CD4-positive, alpha-beta T cell (primary cell): ENCODE results near the gene CD40LG. TPM values are rescaled to one million over a fixed set of nuclear protein-coding genes. Genes with fewer than 3 reads are reported as not detected.

Experiments
- ATAC-seq: fragments of 200-7000 bp; cut with Tn5 transposase; one replicate; pipeline ENCODE4 v1.10.0; 2022; ENCODE audit warnings: mild to moderate bottlenecking; ENCODE audit not compliant: poor library complexity
- CTCF ChIA-PET: fragments of 350-600 bp; sonication (Branson Sonifier 250); formaldehyde crosslinking; loops from one replicate; lab custom pipeline; 2021; ENCODE audit warnings: antibody characterized with exemption, inconsistent platforms; lab: Charles Lee
- POLR2A ChIA-PET: fragments of 350-600 bp; sonication (Branson Sonifier 250); formaldehyde crosslinking; loops from one replicate; lab custom pipeline; 2021; ENCODE audit warnings: antibody characterized with exemption, inconsistent platforms; lab: Charles Lee
- DNase-seq, 14 experiments: peaks; one replicate each; pipeline ENCODE4 v3.0.0-alpha.2; 2013 to 2020; ENCODE audit warnings: mixed read lengths in 2 of 14
- H3K27ac ChIP-seq, 2 donors: one replicate each; pipeline versions ENCODE4 v1.5.1 to v1.7.0; 2013; ENCODE audit warnings: low read length in 2 of 2, low read depth in 1 of 2, mild to moderate bottlenecking in 1 of 2
- H3K27me3 ChIP-seq, 2 experiments: 1 replicate in 1 of 2; 2 replicates in 1 of 2; pipeline versions ENCODE4 v1.6.1 to v1.7.0; 2013; ENCODE audit warnings: low read length in 2 of 2, control low read depth in 1 of 2, mild to moderate bottlenecking in 1 of 2, moderate library complexity in 1 of 2; ENCODE audit not compliant: insufficient read depth in 2 of 2, control insufficient read depth in 1 of 2
- H3K36me3 ChIP-seq: one replicate; pipeline ENCODE4 v1.6.1; 2013; ENCODE audit warnings: low read length, control low read depth; ENCODE audit not compliant: insufficient read depth
- H3K4me1 ChIP-seq: one replicate; pipeline ENCODE4 v1.6.1; 2013; ENCODE audit warnings: low read length, control low read depth; ENCODE audit not compliant: insufficient read depth
- H3K4me3 ChIP-seq: one replicate; pipeline ENCODE4 v1.5.1; 2013; ENCODE audit warnings: mild to moderate bottlenecking, low read length, moderate library complexity
- H3K9me3 ChIP-seq, 2 experiments: 1 replicate in 1 of 2; 2 replicates in 1 of 2; pipeline versions ENCODE4 v1.6.1 to v1.7.0; 2013; ENCODE audit warnings: low read length in 2 of 2, mild to moderate bottlenecking in 2 of 2, control low read depth in 1 of 2, moderate library complexity in 1 of 2; ENCODE audit not compliant: control insufficient read depth in 1 of 2, insufficient read depth in 1 of 2
- H3K27ac Mint-ChIP-seq: one replicate; pipeline ENCODE4 v1.8.0; 2020; ENCODE audit warnings: mixed read lengths
- H3K27me3 Mint-ChIP-seq: one replicate; pipeline ENCODE4 v1.8.0; 2021; ENCODE audit warnings: mixed read lengths
- H3K36me3 Mint-ChIP-seq: one replicate; pipeline ENCODE4 v1.8.0; 2021; ENCODE audit warnings: low read depth, mixed read lengths
- H3K4me1 Mint-ChIP-seq: one replicate; pipeline ENCODE4 v1.8.0; 2021; ENCODE audit warnings: low read depth, mixed read lengths
- H3K4me3 Mint-ChIP-seq: one replicate; pipeline ENCODE4 v1.8.0; 2020; ENCODE audit warnings: mild to moderate bottlenecking, mixed read lengths
- H3K9me3 Mint-ChIP-seq: one replicate; pipeline ENCODE4 v1.8.0; 2020; ENCODE audit warnings: mixed read lengths
- intact Hi-C, 2 experiments: fragments of 100-400 bp; cut with DNase I in 1 of 2; cut with micrococcal nuclease in 1 of 2; formaldehyde crosslinking; loops; one replicate each; pipeline versions ENCODE4 v1.15.1 to v1.9.0; 2023 to 2025; cut with DNase I, micrococcal nuclease
- total RNA-seq, 174 experiments: library from RNA in 2 of 174; stranded (reverse) in 2 of 174; gene quantifications; one replicate each; pipeline ENCODE4 v1.2.3 and lab custom pipeline; 2021 to 2026
- TF ChIP-seq, protein P1 (sequence below): fragments of 200-600 bp; IDR thresholded peaks from one replicate; pipeline ENCODE4 v1.8.0; 2022; ENCODE audit warnings: antibody characterized with exemption, mild to moderate bottlenecking

CD40LG gene
- total RNA-seq, 2 experiments from 2014 or later: 44.7 to 47.6 TPM

DNA sequence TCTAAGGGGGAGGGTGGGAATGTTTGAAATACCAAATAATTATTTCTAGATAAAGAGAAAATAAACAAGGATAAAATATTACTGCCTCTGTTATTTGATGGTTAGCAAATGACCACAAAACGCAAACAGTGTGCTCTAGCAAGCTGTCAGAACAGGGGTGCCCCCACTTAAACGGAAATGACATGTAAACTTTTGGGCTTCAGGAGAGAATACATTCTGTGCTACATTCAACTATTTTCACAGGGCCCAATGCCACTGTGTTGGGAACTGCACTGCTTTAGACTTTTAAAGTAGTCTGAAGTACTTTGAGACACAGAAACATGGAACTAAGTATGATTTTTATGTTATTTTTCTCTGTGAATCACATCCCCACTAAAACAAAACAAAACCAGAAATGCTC, 14.1 kb downstream of the CD40LG start:
- Histone ChIP-seq H3K27me3 (no peaks in the 10 kb centered on the region), H3K27ac (peak overlapping the region; percentile 60 to 65), H3K9me3 (no peaks in the 10 kb centered on the region), H3K36me3 (peaks cover 65% of the 10 kb centered on the region), H3K4me1 (peaks cover 84% of the 10 kb centered on the region), H3K4me3 (no peak overlapping the region)
- TF ChIP-seq, protein P1, sequence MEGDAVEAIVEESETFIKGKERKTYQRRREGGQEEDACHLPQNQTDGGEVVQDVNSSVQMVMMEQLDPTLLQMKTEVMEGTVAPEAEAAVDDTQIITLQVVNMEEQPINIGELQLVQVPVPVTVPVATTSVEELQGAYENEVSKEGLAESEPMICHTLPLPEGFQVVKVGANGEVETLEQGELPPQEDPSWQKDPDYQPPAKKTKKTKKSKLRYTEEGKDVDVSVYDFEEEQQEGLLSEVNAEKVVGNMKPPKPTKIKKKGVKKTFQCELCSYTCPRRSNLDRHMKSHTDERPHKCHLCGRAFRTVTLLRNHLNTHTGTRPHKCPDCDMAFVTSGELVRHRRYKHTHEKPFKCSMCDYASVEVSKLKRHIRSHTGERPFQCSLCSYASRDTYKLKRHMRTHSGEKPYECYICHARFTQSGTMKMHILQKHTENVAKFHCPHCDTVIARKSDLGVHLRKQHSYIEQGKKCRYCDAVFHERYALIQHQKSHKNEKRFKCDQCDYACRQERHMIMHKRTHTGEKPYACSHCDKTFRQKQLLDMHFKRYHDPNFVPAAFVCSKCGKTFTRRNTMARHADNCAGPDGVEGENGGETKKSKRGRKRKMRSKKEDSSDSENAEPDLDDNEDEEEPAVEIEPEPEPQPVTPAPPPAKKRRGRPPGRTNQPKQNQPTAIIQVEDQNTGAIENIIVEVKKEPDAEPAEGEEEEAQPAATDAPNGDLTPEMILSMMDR: no peak
- no peaks in the 10 kb centered on the region for H3K9me3 Mint-ChIP-seq
- CTCF ChIA-PET: no interaction called here
- POLR2A ChIA-PET: interaction anchor here (0.9 to 1.9 kb wide), 9 partner anchors 10 to 91 kb away, joined by 3 to 11 read pairs (median 3); no protein-coding TSS in a partner anchor
- peak; percentile 69 for ATAC-seq
- peak overlapping the region; percentile 61 for H3K4me3 Mint-ChIP-seq
- peak in 5 of 14 experiments; percentile 35 to 79 (median 69) for DNase-seq
- H3K4me1 Mint-ChIP-seq: peaks cover 91% of the 10 kb centered on the region
- intact Hi-C loops: loop anchor here in 1 of 2 experiments (1.0 to 2.0 kb wide), 2 partner anchors 12 to 15 kb away; no protein-coding TSS in a partner anchor
- H3K27me3 Mint-ChIP-seq: no peaks in the 10 kb centered on the region
- peaks cover 95% of the 10 kb centered on the region for H3K36me3 Mint-ChIP-seq
- peak overlapping the region; percentile 92 for H3K27ac Mint-ChIP-seq

- Histone ChIP-seq H3K4me1 (peaks cover 85% of the 10 kb centered on the region), H3K27ac (peak overlapping the region; percentile 60 to 65), H3K4me3 (no peak overlapping the region), H3K36me3 (peaks cover 64% of the 10 kb centered on the region), H3K27me3 (no peaks in the 10 kb centered on the region), H3K9me3 (no peaks in the 10 kb centered on the region)
- Mint-ChIP-seq H3K27ac (peak overlapping the region; percentile 92), H3K27me3 (no peaks in the 10 kb centered on the region), H3K4me1 (peaks cover 91% of the 10 kb centered on the region), H3K9me3 (no peaks in the 10 kb centered on the region), H3K4me3 (peak overlapping the region; percentile 27), H3K36me3 (peaks cover 95% of the 10 kb centered on the region)
- ChIA-PET POLR2A (interaction anchor here (1.7 to 1.9 kb wide), 2 partner anchors 11 to 12 kb away, joined by 6 to 11 read pairs; no protein-coding TSS in a partner anchor), CTCF (no interaction called here)
- TF ChIP-seq, protein P1: no peak
- DNase-seq (peak in 3 of 14 experiments; percentile 41 to 67 (median 49)), ATAC-seq (peak; percentile 35)
- intact Hi-C loops: loop anchor here in 1 of 2 experiments (1.0 to 2.0 kb wide), 2 partner anchors 11 to 16 kb away; no protein-coding TSS in a partner anchor
Measured at GRCh38 chrX:136662976-136663375, 15.0 kb downstream of the CD40LG start.

DNA sequence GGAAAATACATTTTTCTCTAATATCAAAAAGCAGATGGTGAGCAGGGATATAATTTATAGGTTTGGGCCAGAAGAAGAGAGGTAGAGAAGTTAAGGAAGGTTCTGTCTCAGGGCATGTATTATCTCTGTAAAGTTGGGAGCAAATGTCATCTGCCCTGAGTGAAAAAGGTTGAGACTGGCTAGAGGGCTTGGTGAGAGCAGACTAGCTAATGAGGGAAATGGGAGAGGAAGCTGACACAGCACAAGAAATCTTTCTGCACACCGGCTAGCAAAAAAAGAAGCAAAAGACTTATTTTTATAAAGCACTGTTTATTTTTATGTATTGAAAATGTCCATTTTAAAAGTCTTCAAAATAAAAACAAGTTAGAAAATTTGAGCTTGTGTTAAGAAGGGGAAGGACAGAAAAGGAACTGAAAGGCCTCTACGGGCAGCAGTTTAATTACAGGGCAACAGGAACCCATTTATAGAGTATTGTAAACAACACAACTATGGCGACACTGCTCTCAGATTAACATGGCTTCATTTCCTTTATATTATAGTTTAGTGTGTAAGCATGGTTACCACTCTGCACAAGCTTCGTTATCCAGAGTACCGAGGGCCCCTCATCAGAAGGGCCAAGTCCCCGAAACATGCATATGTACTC, 17.4 kb downstream of the CD40LG start:
- H3K36me3 Mint-ChIP-seq: peaks cover 95% of the 10 kb centered on the region
- H3K4me1 Mint-ChIP-seq: peaks cover 89% of the 10 kb centered on the region
- no peaks in the 10 kb centered on the region for H3K9me3 ChIP-seq
- TF ChIP-seq, protein P1: no peak
- DNase-seq (no peak), ATAC-seq (no peak)
- intact Hi-C loops: no loop called here
- ChIA-PET CTCF (interaction anchor here (1.1 kb wide), 1 partner anchor 102 kb away, joined by 3 read pairs; no protein-coding TSS in a partner anchor), POLR2A (interaction anchor here (0.7 to 3.2 kb wide), 10 partner anchors 8 to 56 kb away, joined by 3 to 19 read pairs (median 4); no protein-coding TSS in a partner anchor)
- H3K27me3 Mint-ChIP-seq: no peaks in the 10 kb centered on the region
- no peaks in the 10 kb centered on the region for H3K27me3 ChIP-seq
- H3K4me1 ChIP-seq: peaks cover 82% of the 10 kb centered on the region
- H3K4me3 ChIP-seq: no peak overlapping the region
- H3K27ac ChIP-seq: no peak overlapping the region
- H3K4me3 Mint-ChIP-seq: no peak overlapping the region
- peak overlapping the region; percentile 83 for H3K27ac Mint-ChIP-seq
- peaks cover 70% of the 10 kb centered on the region for H3K36me3 ChIP-seq
- no peaks in the 10 kb centered on the region for H3K9me3 Mint-ChIP-seq
